ENCODE results near the gene PDE4D.

DNA sequence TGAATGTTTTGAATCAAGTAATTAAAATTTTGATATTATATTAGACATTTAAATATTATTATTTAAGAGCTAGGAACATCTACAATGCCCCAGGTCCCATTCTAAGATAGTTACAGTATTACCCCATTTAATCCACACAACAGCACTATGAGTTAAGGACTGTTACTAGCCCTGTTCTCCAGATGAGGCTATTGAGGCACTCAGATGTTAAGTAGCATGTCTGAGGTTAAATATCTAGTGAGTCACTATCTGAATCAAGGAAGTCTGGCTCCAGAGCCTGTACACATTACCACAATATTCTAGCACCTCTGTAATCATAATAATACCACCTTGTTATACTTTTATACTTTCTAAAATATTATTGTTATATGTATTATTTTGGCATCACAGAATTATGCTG is 304.6 kb downstream of the PDE4D start:
- TF ChIP-seq, protein P1, sequence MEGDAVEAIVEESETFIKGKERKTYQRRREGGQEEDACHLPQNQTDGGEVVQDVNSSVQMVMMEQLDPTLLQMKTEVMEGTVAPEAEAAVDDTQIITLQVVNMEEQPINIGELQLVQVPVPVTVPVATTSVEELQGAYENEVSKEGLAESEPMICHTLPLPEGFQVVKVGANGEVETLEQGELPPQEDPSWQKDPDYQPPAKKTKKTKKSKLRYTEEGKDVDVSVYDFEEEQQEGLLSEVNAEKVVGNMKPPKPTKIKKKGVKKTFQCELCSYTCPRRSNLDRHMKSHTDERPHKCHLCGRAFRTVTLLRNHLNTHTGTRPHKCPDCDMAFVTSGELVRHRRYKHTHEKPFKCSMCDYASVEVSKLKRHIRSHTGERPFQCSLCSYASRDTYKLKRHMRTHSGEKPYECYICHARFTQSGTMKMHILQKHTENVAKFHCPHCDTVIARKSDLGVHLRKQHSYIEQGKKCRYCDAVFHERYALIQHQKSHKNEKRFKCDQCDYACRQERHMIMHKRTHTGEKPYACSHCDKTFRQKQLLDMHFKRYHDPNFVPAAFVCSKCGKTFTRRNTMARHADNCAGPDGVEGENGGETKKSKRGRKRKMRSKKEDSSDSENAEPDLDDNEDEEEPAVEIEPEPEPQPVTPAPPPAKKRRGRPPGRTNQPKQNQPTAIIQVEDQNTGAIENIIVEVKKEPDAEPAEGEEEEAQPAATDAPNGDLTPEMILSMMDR (IDR thresholded peaks at IDR 0.05), result no peak
- TF ChIP-seq EZH2 (IDR thresholded peaks at IDR 0.05; ENCODE audit: borderline replicate concordance, insufficient read depth, low read depth, low read length, poor library complexity, severe bottlenecking), result no peak
